ENCODE measurements around the gene ERFL.

ERFL gene

DNA sequence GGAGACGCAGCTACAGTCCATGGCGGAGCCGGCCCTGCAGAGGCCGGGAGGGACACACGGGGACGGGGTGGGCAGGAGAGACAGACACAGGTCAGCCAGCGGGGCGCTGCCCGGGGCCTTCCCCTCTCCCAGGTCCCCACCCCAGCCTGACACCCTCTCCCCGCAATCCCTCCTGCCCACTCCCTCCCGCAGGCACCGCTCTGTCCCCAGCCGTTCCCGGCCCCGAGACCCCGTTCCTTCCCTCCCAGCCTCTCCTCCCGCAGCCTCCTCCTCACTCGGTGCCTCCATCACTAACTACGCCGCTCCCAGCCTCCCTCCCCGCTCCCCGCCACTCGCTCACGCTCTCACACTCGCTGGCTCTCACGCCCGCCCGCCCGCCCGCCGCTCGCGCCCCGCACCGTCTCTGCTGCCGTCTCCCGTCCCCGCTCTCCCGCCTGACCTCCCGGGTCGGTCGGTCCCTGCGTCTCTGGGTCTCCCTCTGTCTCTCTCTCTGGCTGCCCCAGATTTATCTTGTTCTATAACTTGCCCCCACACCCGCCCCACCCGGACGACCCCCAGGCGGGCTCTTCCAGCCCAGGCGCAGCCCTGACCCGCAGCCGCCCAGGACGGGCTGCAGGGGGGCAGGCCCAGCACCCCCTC lies 15.2 kb downstream of the ERFL start:
- DNase-seq = no peak

DNA sequence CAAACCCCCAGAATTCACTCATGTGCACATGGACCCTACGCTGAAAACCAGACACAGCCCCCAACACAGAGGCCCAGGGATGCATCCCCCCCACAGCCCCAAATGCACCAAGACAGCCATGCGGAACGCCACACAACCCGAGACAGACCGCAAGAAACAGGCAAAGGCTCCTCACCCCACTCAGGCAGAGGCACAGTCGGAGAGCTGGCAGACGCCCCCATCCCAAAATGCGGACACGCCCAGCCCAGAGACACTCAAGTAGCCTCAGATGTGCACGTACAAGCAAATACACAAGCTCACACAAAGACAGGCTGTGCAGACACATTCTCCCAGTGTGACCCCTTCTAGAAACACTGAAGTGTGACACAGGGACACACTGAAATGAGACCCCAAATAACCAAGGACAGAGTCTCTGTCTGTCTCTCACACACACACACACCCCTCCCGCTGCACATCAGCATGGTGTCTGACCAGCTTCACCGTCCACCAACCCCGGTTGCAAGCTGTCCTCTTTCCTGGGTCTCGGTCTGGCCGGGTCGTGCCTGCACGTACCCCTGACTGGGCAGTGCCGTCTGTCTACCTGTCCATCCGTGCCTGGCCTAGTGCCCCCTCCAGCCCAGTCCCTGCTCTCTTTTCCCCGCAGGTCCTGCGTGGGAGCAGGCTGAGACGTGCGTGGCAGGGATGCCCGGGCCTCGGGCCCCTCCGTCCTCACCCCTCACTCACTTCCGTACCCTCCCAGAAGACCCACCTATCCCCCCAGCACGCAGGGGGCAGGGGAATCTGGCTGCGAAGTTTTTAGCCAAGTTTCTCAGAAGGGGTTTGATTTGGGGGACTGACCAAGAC lies 16.1 kb downstream of the ERFL start:
- no peak for DNase-seq

DNA sequence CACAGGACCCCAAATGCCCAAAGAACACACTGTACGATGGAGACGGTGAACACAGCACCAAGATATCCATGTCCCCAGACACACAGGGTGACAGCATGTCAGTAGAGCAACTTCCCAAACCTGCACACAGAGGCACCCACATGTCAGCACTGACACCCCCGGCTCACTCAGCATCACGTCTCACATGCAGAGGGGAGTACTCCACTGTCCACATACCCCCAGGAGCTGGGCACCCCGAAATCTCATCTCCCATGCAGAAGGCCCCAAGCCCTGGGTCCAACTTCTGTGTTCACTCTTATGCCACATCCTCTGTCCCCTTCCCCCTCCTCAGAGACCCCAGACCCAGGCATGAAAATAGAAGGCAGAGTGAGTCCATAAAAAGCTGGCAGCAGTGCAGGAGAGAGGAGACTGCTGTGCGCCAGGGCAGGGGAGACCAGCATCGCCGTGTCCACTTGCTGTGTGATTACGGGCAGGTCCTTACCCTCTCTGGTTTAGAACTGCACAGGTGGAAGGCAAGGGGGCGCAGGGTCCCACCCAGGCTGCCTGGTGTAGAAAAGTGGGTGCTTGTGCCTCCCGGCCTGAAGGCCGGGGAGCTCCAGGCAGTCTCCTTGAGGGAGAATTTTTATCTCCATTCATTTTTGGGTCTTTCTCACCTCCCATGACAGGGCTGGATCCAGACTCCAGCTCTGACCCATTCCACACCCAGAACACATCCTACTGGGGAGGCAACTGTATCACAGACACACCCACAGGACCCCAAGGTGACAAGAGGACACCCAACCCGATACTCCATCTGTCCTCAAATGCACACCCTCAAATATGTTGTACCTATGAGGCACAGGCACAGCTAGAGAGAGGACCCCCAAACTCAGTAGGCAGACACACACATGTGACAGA lies 17.0 kb downstream of the ERFL start:
- DNase-seq = no peak

DNA sequence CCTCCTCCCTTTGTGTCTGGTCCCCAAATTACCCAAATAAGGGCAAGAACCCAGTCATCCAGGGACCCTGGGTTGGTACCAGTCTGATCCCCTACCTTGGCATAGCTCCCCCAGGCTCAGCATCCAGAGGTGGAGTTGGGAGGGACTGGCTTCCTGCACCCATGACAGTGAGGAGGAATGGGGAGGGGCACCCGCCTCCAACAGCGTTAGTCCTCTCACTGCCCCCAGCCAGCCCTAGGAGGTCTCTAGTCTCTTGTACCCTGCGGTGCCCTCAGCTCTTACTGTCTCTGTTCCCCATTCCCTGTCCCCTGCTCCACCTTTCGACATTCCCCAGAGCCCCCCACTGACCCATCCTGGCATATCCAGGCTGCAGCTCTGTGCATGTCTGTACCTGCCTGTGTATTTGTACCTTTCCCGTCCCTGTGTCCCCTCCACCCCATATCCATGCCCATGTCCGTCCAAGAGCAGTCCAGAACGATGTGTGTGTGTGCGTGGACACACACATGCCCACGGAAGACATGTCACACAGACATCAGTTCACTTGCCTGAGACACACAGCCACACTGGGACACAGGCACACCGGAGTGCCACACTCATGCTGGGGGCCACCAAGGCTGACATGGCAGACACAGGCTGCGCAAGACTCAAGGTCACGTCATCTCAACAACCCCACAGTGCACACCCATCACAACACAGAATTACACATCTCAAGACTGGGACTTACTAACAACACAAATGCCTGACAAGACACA lies 17.8 kb downstream of the ERFL start:
- no peak for DNase-seq

DNA sequence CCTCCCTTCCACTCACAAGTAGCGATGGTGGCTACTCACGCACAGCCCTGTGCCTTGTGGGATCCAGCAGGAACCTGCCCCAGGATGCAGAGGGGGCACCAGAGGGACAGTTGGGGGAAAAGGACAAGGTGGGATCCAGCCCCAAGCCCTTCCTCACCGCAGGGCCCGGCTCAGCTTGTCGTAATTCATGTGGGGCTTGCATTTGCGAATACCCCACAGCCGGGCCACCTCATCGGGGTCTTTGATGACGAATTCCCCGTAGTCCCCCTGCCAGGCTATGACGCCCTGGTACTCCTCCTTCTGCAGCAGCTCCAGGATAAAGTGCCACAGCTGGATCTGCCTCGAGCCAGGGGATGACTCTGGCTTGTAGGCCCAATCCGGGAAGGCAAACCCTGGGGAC lies 18.5 kb downstream of the ERFL start:
- DNase-seq = no peak

DNA sequence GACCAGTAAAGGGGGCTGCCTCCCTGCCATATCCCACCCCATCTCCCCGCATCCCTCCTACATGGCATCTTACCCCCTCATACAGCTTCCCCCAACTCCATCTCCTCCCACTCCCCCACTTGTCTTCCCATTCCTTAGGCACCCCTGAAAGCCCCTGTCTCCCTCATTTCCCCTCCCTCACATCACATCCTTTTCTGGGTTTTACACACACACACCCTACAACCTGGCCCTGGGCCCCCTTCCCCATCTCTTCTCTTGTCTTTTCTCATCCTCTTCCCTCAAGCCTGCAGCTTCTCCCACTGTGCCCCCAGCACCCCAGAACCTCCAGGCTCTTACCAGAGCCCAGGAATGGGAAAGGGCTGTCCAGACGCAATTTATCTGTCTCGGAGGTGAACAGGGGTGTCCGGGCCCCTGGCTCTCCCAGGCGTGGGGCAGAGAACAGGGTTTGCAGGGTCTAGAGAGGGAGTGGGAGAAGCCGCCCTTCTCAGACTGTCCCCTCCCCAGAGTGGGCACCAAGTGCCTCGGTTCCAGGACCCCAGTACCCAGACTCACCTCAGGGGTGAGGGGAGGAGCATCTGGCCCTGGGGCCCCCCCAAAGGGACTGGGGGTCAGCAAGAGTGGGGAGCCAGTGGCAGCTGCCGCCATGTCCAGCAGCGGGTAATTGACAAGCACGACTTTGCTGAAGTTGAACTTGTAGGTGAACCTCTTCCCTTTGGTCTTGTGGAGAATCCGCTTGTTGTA lies 19.4 kb downstream of the ERFL start:
- no peak for DNase-seq

DNA sequence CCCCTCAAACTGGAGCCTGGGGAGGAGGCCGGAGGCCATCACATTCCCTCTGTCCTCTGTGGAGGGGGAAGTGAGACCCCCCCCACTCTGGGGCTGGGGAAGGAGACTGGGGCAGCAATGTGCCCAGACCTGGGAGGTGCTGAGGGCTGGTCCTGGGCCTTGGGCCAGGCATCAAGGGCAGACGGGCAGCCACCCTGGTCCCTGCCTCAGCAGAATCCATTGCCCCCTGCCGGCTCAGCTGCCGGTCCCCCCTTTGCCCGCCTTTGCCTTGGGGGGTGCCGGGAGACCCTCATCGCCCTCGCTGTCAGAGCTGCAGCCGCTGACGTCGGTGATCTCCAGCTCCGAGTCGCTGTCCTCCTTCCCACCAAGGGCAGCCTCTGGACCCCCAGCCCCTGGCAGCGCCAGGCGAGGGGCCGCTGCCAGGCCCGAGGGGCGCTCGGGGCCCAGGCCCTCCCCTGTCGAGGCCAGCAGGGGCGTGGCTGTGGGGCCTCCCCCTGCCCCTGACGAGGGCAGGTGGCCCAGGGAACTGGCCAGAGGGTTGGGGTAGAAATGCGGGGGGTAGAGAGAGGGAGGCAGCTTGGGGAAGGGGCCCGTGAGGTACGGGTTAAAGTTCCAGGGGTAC lies 20.1 kb downstream of the ERFL start:
- no peak for DNase-seq

DNA sequence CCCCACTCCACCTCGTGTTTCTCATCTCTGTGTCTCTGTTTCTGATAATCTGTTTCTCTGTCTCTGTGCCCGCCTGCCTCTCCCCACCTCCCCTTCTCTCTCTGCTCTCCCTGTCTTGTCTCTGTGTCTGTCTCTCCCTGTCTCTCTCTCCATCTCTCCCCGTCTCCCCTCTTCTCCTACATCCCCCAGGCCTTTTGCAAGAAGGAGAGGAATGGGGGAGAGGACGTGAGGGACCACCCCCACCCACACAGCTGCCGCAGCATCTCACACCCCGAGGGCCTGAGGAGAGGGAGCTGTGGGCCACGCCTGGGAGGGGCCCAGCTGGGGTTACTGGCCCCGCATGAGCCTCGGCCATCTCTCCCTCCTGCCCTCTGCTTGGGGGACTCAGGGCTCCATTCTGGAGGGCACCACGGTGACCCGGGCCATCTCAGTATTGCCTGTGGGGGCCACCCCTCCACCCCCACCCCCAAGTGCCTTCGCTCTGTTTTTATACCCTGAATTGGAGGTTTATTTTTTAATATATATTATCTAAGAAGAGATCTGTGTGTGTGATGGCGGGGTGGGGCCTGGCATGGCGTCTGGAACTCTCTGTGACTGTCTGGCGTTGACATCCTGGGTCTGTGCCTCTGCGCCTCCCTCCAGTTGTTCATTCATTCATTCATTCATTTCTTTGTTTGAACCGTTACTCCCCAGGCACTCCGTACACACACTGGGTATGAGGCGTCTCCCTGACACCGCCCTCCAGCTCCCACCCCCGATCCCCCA lies 21.2 kb downstream of the ERFL start:
- no peak for DNase-seq

DNA sequence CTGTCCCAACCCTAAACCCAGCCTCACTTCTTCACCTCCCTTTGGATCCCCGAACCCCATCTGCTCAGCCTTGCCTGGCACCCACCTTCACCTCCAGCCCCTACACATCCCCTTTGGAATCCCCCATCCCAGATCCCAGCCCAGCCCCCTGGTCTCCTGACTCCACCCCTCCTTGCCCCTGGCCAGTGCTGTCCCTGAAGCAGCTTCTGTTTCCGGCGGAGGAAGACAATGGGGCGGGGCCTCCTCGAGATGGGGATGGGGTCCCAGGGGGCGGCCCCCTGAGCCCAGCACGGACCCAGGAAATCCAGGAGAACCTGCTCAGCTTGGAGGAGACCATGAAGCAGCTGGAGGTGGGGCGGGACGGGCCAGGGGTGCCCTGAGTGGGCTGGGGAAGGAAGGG lies 22.0 kb downstream of the ERFL start:
- no peak for DNase-seq

DNA sequence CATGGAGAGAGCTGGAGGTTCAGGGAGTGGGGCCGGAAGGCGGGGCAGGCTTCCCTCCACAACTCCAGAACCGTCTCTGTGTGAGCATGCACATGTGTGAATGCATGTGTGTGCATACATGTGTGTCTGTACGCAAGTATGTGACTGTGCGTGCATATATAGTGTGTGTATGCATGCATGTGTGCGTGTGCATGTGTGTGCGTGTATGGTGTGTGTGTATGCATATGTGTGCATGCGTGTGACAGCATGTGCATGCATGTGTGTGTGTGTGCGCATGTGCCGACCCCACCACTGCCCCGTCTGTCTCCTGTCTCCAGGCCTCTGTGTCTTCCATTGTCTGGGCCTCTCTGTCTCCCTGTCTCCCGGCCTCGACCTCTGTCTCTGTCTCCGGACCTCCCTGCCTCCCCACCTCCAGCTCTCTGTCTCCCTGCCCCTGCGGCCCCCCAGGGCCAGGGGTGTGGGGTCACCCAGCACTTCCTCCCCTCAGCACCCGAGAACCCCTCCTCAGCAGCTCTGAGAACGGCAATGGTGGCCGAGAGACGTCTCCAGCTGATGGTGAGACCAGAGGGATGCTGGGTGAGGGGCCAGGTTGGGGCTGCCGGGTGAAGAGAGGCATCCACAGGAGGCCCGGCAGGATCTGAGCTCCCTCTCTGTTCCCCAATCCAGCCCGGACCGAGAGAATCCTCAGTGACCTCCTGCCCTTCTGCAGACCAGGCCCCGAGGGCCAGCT lies 22.8 kb downstream of the ERFL start:
- DNase-seq = no peak

DNA sequence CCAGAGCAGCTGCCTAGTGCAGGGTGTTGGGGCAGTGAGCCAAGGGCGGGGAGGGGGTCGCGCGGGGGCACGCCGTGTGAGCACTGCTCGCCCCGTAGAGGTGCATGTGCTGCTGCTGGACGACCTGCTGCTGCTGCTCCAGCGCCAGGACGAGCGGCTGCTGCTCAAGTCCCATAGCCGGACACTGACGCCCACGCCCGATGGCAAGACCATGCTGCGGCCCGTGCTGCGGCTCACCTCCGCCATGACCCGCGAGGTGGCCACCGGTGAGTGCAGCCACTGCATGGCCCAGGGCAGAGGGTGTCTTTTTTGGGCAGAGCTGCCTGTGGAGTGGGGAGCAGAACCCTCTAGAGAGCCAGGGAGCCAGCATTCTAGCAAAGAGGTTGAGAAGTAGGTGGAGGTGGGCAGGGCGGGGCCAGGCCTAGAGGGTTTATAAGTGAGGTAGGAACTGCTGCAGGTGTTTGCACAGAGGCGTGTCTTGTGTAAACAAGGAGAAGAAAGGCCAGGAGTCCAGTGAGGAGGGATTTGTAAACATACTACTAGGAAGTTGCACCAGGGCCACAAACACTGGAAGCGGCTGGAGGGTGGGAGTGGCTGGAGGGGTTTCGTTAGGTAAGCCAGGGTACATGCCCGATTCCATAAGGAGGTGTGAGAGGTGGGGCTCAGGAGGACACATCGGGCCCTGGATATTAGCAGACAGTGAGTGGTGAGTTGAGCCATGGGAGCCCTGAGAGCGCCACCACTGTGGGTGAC lies 24.0 kb downstream of the ERFL start:
- DNase-seq = no peak

DNA sequence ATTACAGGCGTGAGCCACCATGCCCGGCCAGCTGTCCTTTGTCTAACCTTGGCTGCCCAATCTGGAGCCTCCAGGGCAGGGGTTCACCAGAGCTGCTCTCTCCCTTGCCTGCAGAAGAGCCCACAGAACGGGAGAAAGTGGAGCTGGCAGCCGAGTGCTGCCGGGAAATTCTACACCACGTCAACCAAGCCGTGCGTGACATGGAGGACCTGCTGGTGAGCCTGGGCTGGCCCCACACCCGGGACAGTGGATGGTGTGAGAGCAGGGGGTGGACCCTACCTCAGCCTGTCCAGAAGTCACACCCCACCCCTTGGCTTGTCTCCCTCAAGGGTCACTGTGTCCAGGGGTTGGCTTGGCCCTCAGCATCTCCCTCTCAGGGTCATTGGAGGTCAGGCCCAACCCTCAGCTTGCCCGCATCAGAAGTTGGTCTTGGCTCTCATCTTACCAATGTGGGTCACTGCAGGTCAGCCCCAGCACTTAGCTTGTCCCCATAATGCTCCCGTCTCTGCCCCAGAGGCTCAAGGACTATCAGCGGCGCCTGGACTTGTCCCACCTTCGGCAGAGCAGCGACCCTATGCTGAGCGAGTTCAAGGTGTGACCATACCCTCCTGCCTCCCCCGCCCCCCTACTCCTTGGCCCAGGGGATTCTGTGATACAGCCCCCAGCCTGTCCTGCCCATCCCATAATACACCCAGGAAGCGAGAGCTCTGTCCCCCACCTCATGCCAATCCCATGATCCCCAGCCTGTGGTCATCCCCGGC lies 24.9 kb downstream of the ERFL start:
- no peak for DNase-seq

DNA sequence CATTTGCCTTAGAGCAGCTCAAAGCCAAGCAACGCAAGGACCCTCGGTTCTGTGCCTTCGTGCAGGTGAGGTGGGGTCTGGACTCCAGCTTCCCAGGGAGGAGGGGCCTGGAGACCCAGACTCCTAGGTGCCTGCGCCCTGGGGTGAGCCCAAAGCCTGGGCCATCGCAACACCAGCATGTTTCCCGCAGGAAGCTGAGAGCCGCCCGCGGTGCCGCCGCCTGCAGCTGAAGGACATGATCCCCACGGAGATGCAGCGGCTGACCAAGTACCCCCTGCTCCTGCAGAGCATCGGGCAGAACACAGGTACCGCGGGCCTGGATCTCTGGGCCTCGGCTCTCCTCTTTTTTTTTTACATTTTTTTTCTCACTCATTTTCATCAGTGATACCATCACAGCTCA lies 25.7 kb downstream of the ERFL start:
- no peak for DNase-seq

DNA sequence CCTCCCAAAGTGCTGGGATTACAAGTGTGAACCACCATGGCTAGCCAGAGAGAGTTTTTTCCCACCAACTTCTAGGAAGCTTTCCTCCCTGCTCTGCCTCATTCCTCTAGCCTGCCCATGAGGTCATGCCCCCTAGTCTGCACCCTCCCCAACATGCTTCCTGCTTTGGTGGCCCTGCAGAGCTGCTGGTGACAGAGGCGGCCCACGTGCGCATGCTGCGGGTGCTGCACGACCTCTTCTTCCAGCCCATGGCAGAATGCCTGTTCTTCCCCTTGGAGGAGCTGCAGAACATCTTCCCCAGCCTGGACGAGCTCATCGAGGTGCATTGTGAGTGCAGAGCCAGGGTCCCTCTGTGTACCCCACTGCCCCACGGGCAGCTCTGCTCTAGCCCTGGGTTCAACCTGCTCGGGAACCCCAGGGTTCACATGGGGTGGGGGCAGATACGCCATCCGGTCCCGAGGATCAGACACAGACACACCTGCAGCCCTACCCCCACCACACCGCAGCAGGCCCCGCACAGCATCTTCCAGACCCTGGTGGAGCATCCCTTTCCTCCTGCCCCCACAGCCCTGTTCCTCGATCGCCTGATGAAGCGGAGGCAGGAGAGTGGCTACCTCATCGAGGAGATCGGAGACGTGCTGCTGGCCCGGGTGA lies 26.4 kb downstream of the ERFL start:
- no peak for DNase-seq

DNA sequence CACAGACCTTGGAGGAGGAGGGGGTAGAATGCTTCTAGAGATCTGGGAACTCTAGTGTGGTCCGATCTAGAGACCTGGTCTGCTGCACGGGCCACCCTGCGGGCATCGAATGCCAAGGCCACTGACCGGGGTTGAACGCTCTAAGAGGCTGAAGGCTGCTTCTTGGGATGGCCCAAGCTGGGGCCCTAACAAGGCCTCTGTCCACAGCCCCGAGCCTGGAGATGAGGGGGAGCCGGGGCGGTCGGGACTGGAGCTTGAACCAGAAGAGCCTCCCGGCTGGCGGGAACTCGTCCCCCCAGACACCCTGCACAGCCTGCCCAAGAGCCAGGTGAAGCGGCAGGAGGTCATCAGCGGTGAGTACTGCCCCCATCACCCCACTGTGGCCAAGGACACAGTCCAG lies 30.0 kb downstream of the ERFL start:
- DNase-seq = no peak

DNA sequence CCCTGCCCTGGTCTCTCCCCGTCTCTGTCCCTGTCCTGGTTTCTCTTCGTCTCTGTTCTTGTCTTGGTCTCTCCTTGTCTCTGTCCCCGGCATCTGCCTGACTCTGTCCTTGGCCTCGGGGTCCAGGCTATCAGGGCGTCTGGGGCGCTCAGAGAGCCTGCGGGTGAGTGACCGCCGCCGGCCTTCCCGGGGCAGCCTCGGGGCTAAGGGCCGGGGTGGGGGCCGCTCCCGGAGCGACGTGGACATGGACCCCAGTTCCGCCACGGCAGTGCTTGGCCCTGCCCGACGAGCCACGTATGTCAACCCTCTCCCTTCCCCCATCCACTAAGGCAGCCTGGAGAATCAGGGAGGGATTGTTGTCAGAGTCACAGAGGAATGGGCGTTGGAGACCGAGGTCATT lies 30.4 kb downstream of the ERFL start:
- DNase-seq = no peak

DNA sequence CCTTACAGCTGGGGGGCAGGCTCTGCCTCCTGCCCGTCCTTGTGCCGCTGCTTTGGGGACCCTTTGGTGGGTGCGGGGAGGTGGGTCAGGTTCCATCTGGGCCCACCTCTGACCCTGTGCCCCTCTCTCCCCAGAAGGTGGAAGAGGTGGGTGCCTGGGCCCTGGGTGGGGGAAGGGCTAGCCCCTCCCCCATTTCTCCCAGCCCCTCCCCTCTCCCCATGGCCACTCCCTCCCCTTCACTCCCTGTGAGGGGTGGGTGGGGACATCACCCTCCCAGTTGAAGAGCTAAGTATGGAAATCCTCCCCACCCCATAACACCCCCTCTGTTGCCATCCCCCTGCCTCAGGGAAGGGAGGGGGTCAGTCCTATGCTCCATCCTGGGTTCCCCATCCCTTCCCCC lies 31.1 kb downstream of the ERFL start:
- no peak for DNase-seq

DNA sequence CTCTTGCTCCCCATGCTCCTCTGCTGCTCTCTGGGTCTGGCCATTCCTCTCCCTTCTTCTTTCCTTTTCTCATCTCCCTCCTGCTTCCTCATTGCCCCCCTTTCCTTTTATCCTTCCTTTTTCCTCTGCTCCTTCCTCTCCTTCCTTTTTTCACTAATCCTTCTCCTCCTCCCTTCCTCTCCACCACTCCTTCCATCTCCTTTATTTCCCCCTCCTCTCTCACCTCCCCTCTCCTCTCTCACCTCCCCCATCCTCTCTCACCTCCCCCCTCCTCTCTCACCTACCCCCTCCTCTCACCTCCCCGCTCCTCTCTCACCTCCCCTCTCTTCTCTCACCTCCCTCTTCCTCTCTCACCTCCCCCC lies 31.7 kb downstream of the ERFL start:
- no peak for DNase-seq

All from activated naive CD4-positive, alpha-beta T cell treated with Interleukin-2 at 50 U/mL for 16 hours (primary cell).